Measurements from ENCODE around the gene SH3PXD2A.

GRCh38 chr10:103692952-103693811 is 162.2 kb downstream of the SH3PXD2A start:
- TF ChIP-seq CTCF (conservative IDR thresholded peaks at IDR 0.05; ENCODE audit: low read depth, low read length), result 0 out of 2 replicates have a peak, but pooled peaks have one; percentile 5
- TF ChIP-seq CHD1 (IDR thresholded peaks at IDR 0.05; ENCODE audit: low read depth, low read length), result no peak
